NAMALWA (cell line): ENCODE measurements around the gene TRRAP.

Source experiments
- DNase-seq: peaks from one replicate; pipeline ENCODE4 v3.0.0-alpha.2; 2015; ENCODE audit warnings: low spot score

Gene TRRAP

GRCh38 chr7:98902523-98902922, 24.2 kb downstream of the TRRAP start:
- DNase-seq, result no peak

- DNase-seq, result no peak
Measured at GRCh38 chr7:98903246-98903645, 24.9 kb downstream of the TRRAP start.

- no peak for DNase-seq
Measured at GRCh38 chr7:98907570-98907969, 29.2 kb downstream of the TRRAP start.

GRCh38 chr7:98908585-98908984, 30.3 kb downstream of the TRRAP start:
- DNase-seq, result no peak

- DNase-seq, result no peak
Measured at GRCh38 chr7:98909487-98909886, 31.2 kb downstream of the TRRAP start.

GRCh38 chr7:98910427-98910826, 32.1 kb downstream of the TRRAP start:
- DNase-seq, result no peak

GRCh38 chr7:98911916-98912315, 33.6 kb downstream of the TRRAP start:
- DNase-seq, result no peak

GRCh38 chr7:98913026-98913425, 34.7 kb downstream of the TRRAP start:
- no peak for DNase-seq

- DNase-seq, result no peak
Measured at GRCh38 chr7:98913612-98914011, 35.3 kb downstream of the TRRAP start.

GRCh38 chr7:98917331-98917730, 39.0 kb downstream of the TRRAP start:
- DNase-seq, result no peak

GRCh38 chr7:98921608-98922372, 43.5 kb downstream of the TRRAP start:
- no peak for DNase-seq

- DNase-seq, result no peak
Measured at GRCh38 chr7:98922392-98923187, 44.3 kb downstream of the TRRAP start.

GRCh38 chr7:98923512-98923911, 45.2 kb downstream of the TRRAP start:
- no peak for DNase-seq

- DNase-seq, result no peak
Measured at GRCh38 chr7:98927125-98927524, 48.8 kb downstream of the TRRAP start.

GRCh38 chr7:98930464-98930863, 52.1 kb downstream of the TRRAP start:
- DNase-seq, result no peak

GRCh38 chr7:98930921-98931320, 52.6 kb downstream of the TRRAP start:
- no peak for DNase-seq

- no peak for DNase-seq
Measured at GRCh38 chr7:98933321-98933720, 55.0 kb downstream of the TRRAP start.

- no peak for DNase-seq
Measured at GRCh38 chr7:98934267-98934666, 55.9 kb downstream of the TRRAP start.

GRCh38 chr7:98935811-98936210, 57.5 kb downstream of the TRRAP start:
- DNase-seq, result no peak

GRCh38 chr7:98943336-98943735, 65.0 kb downstream of the TRRAP start:
- DNase-seq, result no peak

- no peak for DNase-seq
Measured at GRCh38 chr7:98944386-98944785, 66.1 kb downstream of the TRRAP start.

GRCh38 chr7:98945852-98946251, 67.5 kb downstream of the TRRAP start:
- DNase-seq, result no peak

- no peak for DNase-seq
Measured at GRCh38 chr7:98946389-98946788, 68.1 kb downstream of the TRRAP start.
